CD4-positive, alpha-beta T cell treated with Interleukin-15 for 4 hours (primary cell): Measurements from ENCODE around the gene BTN1A1.
"Not testable (repeated sequence)": the region's sequence is repeated elsewhere in the genome, so short reads cannot be mapped to it uniquely, and the experiment has no call there.

Experiments used
- DNase-seq: peaks from one replicate; pipeline ENCODE4 v3.0.0-alpha.2; 2020; ENCODE audit warnings: low spot score

BTN1A1 gene

DNA sequence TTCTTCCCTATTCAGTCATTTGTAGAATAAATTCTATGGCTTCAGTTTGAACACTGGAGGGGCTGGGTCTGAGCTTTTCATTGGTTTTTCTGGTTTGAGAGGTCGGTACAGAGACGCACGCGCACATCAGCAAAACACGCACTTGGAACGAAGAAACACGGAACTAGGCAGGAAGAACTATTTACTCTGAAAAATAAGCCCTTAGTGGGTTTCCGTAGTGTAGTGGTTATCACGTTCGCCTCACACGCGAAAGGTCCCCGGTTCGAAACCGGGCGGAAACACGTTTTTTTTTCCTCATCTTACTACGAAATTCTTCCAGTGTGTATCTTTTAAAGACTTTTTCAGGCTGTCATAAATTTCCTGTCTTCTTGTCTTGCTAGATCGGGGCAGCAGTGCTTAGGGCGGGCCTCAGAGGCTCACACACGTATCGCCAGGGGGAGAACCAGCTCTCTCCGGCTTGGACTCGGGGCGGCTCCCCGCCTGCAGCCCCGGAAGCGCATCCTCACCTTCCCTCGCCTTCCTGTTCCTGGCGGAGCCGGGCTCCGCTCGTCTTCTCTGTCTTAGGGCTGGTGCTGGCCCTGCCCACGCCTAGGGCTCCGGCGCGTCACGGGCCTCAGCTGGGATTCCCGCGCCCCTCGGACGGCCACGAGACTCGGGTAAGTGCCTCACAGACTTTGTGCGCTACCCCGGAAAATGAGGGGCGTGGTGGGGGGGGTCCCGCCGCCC lies 37.9 kb downstream of the BTN1A1 start, which contains the start of gene HMGN4:
Gene HMGN4 (plus strand): TSS at position 521 of the 726 bp plus-strand sequence. CDS start 6,841 bp downstream, outside the sequence.
- DNase-seq: peak; percentile 92

DNA sequence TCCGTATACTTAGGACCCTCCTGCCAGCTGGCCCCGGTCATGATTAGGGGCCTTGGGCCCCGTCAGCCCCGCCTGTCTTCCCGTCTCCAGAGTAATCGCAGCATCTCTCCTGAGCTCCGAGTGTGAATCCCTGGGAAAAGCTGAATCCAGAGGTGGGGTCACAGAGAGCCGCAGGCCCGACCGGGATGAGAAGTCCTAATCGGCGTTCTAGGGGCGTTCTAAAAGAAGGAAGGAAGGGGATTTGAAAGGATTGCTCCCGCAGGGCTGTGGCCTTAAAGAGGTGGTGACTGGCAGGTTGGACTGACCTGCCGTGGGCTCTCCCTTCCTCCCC lies 38.4 kb downstream of the BTN1A1 start:
- DNase-seq: no peak

GRCh38 chr6:26539071-26539615 lies 39.0 kb downstream of the BTN1A1 start:
- no peak for DNase-seq

DNA sequence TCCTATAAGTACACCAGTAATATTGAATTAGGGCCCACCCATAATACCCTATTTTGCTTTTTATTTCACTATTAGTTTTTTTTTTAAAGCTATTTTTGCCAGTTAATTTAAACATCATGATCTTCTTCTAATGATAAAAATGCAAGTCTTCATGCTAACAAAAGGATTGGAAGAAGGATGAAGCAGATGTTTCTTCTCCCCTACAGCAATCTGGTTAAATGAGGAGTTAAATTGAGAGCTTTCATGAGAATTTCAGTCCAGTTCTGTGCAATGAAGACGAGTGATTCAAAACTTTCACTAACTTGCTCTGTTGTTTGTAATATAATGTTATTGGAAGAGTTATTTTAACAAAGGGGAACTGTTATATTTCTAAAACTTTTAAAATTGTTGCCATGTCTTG lies 41.5 kb downstream of the BTN1A1 start:
- DNase-seq: no peak

GRCh38 chr6:26543953-26544352 lies 43.9 kb downstream of the BTN1A1 start:
- DNase-seq: no peak

DNA sequence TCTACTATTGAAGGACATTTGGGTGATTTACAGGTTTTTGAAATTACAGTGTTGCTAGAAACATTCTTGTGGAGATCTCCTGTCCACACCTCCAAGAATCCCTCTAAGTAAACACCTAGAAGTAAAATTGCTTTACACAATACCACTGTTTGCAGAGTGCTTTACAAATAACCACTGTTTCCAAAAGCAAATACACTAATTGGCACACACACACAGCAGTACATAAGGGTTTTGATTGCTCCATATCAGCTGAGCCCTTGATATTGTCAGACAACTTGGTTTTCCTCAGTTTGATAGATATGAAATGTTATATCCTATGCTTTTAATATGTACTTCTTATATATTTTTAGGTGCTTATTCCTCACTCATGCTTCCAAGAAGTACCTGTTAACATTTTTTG lies 44.4 kb downstream of the BTN1A1 start:
- DNase-seq: no peak

GRCh38 chr6:26545627-26546026 lies 45.5 kb downstream of the BTN1A1 start:
- no peak for DNase-seq

DNA sequence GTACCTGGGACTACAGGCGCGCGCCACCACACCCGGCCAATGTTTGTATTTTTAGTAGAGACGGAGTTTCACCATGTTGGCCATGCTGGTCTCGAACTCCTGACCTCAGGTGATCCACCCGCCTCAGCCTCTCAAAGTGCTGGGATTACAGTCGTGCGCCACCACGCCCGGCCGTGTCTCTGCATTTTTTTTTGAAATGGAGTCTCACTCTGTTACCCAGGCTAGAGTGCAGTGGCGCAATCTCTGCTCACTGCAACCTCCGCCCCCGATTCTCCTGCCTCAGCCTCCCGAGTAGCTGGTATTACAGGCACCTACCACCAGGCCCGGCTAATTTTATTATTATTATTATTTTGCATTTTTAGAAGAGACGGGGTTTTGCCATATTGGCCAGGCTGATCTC lies 47.3 kb downstream of the BTN1A1 start:
- not testable (repeated sequence) for DNase-seq

DNA sequence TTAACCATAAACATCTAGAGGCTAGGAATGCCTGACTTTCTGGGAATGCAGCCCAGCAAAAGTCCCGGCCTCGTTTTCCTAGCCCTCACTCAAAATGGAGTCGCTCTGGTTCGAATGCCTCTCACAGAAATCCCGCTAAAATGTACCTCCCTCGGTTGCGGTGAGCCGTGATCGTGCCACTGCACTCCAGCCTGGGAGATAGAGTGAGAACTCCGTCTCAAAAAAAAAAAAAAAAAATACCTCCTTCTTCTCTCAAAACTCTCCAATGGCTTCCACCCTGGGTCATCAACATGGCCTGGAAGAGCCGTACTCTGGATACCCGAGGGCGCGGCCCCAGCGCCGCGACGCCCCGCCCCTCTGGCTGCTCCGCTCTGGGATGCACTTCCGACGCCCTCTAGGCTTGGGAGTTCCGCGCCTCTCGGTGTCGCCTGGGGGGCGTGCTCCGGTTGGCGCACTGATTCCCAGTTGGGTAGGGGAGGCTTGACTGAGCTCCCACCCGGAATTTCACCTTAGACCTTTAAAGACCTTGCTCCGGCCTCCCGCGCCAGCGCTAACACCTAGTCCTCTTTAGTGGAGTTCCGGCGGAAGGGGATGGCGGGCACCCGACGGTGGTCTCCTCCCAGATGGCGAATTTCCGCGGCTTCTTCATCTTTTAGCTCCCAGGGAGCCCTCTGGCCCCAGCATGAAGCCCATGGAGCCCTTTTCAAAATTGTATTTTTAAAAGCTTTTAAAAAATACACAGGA lies 50.3 kb downstream of the BTN1A1 start:
- DNase-seq: peak; percentile 35

- no peak for DNase-seq
Measured at GRCh38 chr6:26552205-26552604, 52.1 kb downstream of the BTN1A1 start.

DNA sequence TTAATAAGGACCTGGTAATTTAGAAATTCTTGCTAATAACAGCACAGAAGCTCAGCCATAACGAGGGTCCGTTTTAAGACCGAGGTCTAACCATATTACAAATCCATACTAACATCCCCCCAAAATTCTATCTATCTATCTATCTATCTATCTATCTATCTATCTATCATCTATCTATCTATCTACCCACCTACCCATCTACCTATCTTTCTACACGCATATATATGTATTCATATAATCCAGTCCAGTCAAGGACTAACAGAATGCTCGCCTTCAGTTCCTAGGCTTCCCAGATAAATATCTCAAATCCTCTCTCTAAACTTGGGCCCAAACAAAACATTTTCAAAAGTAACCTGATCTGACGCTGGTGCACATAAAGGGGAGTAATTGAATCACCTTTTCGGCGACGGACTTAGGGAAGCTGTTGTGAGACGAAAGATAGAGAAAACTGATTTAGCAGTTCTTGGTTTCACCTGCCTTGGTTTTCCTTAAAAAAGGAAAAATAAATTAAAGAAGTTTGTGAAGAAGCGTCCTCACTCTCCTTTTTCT lies 52.6 kb downstream of the BTN1A1 start:
- DNase-seq: no peak

- peak; percentile 84 for DNase-seq
Measured at GRCh38 chr6:26553264-26553634, 53.1 kb downstream of the BTN1A1 start.

DNA sequence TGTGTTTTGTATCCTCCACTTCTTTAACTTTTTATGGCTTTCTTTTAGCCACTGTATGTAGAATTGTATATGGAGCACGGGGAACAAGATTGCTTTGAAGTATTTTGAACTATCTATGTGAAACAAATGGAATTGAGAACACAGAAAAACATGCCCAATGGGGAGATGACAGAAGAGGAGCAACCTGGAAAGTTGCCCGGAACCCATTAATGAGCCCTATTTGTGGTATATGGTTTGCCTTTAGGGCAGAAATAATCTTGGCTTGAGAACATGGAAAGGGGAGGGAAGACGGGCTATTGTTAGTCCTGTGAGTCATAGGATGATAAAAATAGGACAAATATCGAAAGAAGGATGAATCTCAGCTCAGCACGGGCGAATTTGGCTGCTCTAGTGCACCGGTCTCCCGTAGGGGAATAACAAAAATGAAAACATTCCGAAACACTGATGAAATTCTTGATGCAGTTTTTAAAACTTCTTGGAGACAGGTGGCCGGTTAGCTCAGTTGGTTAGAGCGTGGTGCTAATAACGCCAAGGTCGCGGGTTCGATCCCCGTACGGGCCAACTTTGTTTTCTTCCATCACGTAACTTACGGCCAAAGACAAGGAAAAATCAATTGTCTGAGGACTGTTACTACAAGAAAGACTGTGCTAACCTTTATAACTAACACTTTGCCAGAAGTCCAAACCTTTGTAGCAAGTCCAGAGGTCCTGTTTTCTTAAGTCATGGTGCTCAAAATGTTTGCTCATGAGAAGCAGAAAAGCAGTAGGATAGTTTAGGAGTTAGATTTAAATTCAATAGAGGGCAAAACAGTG lies 53.7 kb downstream of the BTN1A1 start:
- DNase-seq: peak; percentile 85

DNA sequence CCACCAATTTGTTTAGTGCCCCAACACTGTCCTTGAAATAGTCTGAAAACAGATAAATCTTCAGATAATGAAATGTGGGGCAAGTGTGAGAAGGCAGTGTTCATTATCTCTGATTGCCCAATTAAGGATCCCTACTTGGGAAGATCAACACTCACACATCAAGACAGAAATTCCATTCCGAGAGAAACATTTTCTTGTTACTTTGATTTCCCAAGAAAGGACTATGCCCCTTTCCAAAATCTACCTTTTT lies 54.3 kb downstream of the BTN1A1 start:
- no peak for DNase-seq

GRCh38 chr6:26554697-26555504 lies 54.8 kb downstream of the BTN1A1 start:
- DNase-seq: peak; percentile 67

DNA sequence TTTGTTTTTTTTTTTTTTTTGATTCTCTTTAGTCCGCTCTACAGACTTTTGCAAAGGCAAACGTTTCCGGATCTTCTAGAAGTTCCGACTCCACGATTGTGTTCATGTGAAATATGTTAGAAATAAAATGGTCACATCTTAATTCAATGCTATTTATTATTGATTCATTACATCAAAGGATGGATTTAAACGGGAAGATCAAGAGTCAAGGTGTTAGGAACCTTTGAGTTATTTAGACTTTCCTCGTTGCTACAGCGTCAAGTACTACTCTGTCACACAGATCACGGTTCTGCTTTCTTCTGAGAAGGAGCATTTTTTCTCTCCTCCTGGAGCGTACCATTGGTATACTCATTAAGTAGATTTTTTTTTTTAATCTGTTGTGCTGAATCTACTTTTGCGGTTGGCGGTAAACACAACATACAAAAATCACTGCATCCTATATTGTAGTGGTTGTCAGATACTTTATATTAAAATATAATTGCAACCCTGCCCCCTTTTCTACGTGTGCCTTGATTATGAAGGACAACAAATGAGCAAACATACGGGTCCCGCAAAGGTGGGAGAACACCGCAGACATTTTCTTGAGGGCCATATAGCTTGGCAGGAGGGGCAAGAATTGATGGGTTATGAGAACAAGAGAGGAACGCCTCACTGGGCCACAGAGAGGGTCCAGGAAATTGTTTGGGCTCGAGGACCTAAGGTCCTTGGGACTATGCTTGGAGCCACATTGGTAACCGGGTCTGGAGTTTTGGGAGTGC lies 55.6 kb downstream of the BTN1A1 start:
- no peak for DNase-seq

- DNase-seq: no peak
Measured at GRCh38 chr6:26556263-26557070, 56.4 kb downstream of the BTN1A1 start.
